LNCAP (cell line): ENCODE data around the gene G6PC1.

Experiments used
- TF ChIP-seq, protein P1 (sequence below): fragments of 450-650 bp; IDR thresholded peaks from 2 replicates; pipeline ENCODE4 v1.5.1; 2017; ENCODE audit warnings: mild to moderate bottlenecking

Gene G6PC1

DNA sequence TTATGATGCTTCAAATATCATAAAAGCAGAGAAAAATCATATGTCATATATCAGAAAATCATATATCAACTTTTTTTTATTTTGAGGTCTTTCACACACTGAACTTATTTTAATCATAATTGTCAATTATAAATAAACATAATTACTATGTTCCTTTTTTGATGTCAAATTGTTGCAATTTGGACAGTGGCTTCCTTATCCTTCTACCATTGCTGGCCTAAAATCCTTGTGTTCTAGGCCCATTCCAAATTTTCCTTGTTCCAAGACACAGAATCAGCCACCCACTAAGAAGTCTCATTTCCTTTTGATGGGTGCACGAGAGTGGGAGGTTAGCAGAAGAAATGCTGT lies 28.9 kb downstream of the G6PC1 start:
- TF ChIP-seq, protein P1, sequence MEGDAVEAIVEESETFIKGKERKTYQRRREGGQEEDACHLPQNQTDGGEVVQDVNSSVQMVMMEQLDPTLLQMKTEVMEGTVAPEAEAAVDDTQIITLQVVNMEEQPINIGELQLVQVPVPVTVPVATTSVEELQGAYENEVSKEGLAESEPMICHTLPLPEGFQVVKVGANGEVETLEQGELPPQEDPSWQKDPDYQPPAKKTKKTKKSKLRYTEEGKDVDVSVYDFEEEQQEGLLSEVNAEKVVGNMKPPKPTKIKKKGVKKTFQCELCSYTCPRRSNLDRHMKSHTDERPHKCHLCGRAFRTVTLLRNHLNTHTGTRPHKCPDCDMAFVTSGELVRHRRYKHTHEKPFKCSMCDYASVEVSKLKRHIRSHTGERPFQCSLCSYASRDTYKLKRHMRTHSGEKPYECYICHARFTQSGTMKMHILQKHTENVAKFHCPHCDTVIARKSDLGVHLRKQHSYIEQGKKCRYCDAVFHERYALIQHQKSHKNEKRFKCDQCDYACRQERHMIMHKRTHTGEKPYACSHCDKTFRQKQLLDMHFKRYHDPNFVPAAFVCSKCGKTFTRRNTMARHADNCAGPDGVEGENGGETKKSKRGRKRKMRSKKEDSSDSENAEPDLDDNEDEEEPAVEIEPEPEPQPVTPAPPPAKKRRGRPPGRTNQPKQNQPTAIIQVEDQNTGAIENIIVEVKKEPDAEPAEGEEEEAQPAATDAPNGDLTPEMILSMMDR, result 0 out of 2 replicates have a peak, but pooled peaks have one; percentile 5

GRCh38 chr17:42937712-42938596 lies 37.4 kb downstream of the G6PC1 start:
- TF ChIP-seq, protein P1, result peak; percentile 67

DNA sequence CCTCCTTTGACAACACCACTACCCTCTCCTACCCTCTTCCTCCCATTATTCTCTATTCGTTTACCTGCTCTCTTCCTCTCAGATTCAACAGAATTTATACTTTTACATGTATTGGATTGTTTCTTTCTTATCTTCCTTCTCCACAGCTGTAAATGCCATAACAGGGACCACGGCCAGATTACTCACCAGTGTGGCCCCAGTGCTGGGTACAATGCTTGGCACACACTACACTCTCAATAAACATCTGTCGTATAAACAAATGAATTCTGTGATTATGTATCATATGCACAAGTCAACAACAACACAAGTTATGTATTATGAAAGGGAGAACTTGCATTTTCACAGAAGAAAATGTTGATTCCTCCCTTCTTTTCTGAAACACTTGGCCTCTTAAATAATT lies 43.6 kb downstream of the G6PC1 start:
- TF ChIP-seq, protein P1, result no peak

GRCh38 chr17:42946812-42947211 lies 46.2 kb downstream of the G6PC1 start:
- TF ChIP-seq, protein P1, result no peak

- TF ChIP-seq, protein P1, result no peak
These were observed 49.6 kb downstream of the G6PC1 start for GRCh38 chr17:42950044-42950783.
